Measurements from ENCODE around the gene FGB.
"Not testable (repeated sequence)": the region's sequence is repeated elsewhere in the genome, so short reads cannot be mapped to it uniquely, and the experiment has no call there.

FGB gene

DNA sequence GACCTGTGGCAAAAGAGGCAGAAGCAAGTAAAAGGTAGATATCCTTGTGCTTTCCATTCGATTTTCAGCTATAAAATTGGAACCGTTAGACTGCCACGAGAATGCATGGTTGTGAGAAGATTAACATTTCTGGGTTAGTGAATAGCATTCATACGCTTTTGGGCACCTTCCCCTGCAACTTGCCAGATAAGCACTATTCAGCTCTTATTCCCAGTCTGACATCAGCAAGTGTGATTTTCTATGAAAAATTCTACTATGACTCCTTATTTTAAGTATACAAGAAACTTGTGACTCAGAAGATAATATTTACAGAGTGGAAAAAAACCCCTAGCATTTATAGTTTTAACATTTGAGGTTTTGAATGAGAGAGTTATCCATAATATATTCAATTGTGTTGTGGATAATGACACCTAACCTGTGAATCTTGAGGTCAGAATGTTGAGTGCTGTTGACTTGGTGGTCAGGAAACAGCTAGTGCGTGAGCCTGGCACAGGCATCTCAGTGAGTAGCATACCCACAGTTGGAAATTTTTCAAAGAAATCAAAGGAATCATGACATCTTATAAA is 3.9 kb downstream of the FGB start:
- DNase-seq (ENCODE audit: low read depth), result no peak

DNA sequence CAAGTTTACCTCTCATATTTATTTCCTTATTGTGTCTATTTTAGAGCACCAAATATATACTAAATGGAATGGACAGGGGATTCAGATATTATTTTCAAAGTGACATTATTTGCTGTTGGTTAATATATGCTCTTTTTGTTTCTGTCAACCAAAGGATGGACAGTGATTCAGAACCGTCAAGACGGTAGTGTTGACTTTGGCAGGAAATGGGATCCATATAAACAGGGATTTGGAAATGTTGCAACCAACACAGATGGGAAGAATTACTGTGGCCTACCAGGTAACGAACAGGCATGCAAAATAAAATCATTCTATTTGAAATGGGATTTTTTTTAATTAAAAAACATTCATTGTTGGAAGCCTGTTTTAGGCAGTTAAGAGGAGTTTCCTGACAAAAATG is 6.2 kb downstream of the FGB start:
- DNase-seq (ENCODE audit: low read depth), result no peak

DNA sequence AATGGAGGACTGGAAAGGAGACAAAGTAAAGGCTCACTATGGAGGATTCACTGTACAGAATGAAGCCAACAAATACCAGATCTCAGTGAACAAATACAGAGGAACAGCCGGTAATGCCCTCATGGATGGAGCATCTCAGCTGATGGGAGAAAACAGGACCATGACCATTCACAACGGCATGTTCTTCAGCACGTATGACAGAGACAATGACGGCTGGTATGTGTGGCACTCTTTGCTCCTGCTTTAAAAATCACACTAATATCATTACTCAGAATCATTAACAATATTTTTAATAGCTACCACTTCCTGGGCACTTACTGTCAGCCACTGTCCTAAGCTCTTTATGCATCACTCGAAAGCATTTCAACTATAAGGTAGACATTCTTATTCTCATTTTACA is 6.8 kb downstream of the FGB start:
- DNase-seq (ENCODE audit: low read depth), result no peak

DNA sequence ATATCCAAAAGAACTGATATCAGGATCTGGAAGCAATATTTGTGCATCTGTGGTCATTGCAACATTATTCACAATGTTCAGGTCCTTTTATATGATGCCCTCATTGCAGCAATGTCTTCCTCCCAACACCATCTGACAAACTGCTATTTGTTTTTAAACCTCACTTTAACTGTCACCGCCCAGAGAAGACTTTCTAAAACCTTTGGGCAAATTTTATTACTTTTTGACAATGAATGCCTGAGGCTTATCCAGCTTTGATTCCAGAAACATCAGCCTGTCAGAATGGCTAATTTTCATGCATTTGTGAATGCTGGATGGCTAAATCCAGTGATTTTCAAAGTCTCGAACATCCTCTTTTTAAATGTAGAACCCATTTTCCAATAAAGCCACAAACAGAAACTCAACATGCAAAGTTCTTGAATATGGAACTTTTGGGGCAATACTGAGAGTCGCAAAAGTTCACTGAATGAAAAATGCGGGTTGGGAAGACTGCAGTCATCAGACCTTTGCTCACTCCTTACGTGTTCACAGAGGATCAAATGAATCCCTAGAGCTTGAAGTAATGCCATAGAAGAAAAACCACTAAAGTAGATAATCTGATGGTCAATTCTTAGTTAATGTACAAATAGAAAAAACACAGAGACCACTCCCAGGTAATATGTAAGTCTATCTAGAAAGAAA is 10.5 kb downstream of the FGB start:
- DNase-seq (ENCODE audit: low read depth), result no peak

DNA sequence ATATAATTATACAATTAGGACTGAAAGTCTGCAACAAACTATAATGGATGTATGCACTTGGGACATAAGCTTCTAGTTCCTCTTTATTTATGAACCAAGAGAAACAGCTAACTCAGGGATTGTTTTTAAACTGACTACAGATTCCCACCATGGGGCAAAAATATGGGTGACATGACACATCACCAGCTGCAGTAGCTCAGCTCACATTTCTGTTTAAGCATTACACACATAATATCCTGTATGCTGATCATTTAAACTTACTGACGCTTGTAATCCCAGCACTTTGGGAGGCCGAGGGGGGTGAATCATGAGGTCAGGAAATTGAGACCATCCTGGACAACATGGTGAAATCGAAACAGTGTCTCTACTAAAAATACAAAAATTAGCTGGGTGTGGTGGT is 11.5 kb downstream of the FGB start:
- no peak for DNase-seq (ENCODE audit: low read depth)

DNA sequence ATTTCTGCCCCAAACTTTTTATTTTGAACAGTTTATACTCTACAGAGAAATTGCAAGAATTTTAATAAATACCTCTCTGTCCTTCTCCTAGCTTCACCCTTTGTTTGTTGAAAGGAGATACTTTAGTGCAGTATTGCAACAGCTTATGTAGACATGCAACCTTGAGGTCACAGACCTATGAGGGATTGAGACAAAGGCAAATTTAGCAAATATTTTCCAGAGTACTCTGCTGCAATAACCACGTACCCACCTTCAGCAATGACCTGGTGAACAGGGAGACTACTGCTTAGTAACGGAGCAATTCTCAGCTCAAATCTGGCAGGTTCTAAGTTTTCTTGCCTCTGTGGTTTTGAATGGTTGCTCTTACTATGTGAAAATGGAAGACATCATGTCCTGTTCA is 14.5 kb downstream of the FGB start:
- DNase-seq (ENCODE audit: low read depth), result no peak

DNA sequence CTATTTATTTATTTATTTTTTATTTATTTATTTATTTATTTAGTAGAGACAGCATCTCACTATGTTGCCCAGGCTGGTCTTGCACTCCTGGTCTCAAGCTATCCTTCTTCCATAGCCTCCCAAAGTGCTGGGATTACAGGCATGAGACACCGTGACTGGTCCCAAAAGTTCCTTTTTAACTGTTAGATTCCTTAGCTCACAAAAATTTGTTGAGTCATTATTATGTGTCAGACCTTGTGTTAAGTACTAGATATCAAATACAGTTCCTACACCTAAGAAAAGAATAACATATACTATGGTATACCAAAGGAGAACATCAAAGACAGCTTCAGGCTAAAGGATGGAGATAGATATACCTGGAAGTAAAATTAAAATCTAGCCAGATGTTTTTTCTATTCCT is 16.1 kb downstream of the FGB start:
- DNase-seq (ENCODE audit: low read depth), result no peak

DNA sequence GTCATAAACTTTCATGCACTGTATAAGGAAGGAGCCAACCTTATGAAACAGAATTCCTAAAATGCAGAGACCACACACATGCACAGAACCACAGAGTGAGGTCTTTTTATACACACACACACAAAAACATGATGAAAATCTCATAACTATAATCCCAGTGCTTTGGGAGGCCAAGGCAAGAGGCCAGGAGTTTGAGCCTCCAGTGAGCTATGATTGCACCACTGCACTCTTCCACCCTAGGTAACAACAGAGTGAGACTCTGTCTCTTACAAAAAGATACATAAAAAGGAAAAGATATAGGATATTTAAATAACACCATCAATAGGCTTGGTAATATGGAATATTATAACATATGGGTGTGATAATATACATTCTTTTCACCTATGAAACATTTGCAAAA is 17.1 kb downstream of the FGB start:
- no peak for DNase-seq (ENCODE audit: low read depth)

DNA sequence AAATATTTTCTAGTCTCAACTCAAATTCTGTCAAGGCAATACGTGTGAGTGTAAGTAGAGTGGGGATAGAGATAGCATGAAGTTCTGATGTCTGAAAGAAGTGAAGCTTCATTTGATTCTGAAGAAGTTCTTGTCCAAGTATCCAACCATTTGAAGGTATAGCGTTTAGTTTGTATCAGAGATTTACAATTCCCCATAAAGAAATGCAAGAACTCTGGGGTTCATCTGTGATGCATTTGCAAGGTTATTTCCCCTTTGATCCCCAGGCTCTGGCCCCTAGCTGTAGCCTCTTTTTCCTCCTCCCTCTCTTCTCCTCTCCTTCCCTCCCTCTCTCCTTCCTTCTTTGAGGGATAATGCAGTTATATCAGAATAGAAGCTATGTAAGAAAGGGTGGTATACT is 19.9 kb downstream of the FGB start:
- DNase-seq (ENCODE audit: low read depth), result no peak

DNA sequence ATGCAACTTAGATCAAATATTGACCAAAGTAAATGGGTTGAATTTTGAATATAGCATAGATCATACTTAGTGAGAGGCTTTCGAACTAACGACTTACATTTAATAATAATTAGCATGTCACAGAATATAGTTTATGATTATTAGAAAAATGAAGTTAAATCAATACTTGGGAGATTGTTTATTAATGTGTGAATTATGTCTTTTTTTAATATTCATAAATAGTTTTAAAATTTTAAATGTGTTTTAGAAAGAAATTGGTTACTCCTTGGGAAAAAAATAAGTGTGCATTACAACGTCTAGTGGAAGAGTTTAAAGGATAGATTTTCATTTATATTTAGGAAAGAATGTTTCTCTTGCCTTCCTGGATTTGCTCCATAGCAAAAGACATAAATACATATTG is 20.4 kb downstream of the FGB start:
- DNase-seq (ENCODE audit: low read depth), result no peak

DNA sequence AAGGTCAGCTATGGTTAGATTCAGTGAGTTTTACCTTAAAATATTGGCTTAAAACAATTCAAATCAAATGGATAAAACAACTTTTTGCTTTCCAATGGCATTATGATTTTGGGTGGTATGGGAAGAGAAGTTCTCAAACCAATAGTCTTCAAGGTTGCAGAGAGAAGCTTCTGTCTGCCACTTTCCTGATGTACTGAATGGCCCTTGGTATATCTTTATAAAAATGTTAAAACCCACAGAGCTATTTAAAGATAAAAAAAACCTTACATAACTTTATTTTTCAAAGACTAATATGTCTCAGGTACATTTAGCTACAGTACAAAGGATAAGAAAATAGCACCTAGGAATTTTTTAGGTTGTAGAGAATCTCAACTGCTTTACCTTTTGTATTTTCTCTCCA is 20.9 kb downstream of the FGB start:
- no peak for DNase-seq (ENCODE audit: low read depth)

DNA sequence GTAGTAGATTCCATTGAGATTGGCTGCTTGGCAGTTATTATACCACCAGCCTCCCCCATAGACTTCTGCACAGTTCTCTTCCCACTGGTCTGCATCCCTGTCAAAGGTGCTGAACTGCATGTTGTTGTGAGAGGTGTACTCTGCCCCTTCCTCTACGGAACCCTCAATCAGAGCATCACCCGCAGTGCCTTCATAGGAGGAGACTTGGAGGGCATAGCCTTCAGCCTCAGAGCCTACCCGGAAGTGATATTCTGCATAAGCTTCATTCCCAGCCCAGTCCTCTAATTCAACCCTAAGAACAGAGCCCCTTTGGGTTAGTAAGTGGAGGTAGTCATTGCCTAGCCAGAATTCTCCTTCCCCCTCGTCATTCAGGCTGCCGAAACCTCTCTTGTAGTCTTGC is 21.4 kb downstream of the FGB start:
- no peak for DNase-seq (ENCODE audit: low read depth)

DNA sequence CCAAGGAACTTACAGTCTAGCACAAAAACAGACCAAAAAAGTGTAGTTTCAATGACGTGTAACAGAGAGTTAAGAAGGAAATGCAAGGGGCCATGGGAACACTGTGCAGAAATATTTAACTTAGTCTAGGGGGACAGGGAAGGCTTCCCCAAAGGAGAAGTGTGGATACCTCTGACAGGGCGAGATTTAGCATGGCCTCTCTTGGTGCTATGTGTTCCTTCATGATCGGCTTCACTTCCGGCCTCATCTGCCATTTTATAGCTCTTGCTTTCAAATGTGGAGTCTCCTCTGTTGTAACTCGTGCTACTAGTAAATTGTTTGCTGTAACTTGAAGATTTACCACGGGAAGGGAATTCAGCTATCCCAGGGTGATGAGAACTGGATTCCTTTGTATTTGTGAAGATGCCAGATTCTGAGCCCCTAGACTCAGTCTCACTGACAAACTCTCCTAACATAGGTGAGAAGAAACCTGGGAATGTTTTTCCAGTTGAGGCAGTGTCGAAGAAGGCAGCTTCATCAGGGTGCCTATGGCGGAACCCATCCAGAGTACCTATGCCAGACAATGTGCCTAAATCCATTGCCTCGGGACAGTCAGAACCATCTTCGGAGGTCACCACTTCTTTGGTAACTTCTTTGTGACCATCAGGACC is 22.7 kb downstream of the FGB start:
- DNase-seq (ENCODE audit: low read depth), result no peak

DNA sequence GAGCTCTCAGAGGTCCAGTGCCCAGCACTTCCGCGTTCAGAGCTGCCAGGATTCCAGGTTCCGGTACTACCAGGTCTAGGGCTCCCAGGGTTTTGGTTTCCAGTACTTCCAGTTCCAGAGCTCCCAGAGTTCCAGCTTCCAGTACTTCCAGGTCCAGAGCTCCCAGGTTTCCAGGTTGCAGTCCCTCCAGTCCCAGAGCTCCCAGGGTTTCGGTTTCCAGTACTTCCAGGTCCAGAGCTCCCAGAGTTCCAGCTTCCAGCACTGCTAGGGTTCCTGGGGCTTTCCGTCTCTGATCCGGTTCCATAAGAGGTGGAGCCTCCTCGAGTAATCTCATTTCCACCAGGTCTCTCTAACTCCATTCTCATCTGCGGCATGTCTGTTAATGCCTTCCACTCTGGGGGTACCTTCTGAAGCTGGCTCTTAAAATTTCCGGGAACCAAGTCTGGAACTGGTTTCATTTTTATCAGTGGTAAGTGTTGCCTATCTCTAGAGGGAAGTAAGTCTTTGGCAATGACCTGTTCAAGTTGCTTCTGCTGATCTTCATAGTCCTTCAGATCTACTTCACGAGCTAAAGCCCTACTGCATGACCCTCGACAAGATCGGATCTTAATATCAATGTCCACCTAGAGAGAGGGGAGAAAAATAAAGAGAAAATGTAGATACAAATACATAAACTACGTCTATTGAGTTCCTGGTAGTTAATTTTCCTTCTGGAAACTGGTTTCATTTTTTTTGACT is 23.7 kb downstream of the FGB start:
- DNase-seq (ENCODE audit: low read depth), result no peak

DNA sequence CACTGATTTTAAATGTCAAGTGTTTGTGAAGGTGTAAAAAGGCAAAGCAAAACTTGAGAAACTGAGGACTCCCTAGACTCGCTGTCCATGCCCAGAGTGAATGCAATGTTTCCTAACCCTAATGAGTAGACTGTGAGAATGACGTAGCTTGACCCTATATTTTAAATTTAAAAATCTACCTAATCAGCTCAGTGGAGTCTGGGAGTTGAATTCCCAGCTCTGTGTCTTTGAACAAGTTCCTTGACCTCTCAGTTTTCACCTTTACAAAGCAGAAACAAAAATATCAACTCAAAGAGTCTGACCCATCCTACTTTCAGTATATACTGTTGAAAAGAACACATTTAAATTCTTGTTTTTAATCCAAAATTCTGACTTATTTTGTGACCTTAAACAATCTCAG is 25.4 kb downstream of the FGB start:
- no peak for DNase-seq (ENCODE audit: low read depth)

DNA sequence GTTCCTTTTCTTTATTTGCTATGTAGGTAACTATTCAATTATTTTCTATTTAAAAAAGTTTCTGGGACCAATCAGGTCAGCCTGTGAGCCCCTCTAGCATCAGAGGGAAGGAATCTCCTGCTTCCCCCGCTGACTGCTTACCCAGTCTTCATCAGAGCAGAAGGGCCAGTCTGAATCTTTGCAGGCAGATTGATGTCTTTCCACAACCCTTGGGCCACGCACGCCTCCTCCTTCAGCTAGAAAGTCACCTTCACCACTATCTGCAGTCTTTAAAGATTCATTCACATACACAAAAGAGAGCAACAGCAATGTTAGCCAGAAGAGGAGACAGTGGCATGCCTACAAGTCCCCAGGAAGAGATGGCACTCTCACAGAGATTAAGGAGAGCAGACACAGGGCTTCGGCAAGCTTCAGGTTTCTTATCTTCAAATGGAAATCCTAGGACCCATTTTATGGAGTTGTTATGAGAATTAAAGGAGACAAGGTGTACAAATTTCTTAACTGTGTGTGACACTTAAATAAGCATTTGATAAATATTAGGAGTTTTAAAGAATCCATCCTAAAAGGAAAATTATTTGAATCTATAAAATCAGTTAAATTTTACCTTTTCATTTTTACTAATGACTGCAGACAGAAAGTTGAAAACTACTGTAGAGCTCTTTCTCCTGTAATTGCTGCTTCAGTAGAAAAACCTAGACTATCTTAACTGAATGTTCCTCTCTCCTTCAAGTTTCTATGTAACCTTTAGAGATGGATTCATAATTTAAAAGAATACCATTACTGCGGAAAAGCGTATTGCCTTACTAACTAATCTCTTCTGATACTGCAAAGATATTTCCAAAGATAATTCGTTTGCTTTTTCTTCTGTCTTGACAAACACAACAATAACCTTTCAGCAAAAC is 26.7 kb downstream of the FGB start:
- DNase-seq (ENCODE audit: low read depth), result no peak

DNA sequence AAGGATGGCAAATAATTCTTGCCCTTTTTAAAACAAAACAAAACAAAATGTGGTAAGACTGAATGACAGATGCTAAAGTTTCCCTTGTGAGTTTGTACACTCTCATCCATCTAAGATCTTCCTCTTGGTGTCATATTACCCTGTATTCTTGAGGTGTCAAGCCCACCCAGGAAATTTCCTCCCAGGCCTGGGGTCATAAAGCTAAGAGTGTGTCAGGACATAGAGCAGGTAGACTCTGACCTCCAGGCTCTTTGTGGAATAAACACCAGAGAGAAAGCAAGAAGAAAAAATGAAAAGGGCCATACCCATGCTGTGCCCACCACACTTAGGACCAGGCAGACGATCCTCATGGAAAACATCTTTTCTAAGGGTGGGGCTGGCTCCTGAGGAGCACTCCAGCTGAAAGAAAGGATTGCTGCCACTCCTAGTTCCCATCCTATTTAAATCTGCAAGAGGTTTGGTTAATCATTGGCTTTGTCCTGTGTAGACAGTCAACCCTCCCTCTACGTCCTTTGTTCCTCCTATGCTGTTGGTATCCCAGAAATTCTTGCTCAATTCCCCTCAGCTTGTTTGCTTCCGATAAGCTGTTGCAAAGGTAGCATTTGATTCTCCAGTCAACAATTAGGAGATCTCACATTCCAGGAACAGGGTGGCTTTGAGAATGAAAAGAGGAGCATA is 27.7 kb downstream of the FGB start, which contains the start of gene FGA:
Gene FGA, minus strand, starts transcription at position 414 of the 678 bp plus-strand sequence. Its CDS starts 55 bp downstream, at position 359.
- no peak for DNase-seq (ENCODE audit: low read depth)

DNA sequence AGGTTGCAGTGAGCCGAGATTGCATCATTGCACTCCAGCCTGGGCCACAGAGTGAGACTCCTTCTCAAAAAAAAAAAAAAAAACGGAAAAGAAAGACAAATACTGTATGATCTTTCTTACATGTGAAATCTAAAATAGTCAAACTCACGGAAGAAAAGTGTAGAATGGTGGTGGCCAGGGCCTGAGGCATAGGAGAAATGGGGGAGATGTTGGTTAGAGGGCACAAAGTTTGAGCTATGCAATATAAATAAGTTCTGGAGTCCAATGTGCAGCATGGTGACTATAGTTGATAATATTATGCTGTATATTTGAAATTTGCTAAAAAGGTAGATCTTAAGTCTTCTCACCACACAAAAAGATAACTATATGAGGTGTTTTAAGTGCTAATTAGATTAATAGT is 29.1 kb downstream of the FGB start:
- DNase-seq (ENCODE audit: low read depth), result no peak

DNA sequence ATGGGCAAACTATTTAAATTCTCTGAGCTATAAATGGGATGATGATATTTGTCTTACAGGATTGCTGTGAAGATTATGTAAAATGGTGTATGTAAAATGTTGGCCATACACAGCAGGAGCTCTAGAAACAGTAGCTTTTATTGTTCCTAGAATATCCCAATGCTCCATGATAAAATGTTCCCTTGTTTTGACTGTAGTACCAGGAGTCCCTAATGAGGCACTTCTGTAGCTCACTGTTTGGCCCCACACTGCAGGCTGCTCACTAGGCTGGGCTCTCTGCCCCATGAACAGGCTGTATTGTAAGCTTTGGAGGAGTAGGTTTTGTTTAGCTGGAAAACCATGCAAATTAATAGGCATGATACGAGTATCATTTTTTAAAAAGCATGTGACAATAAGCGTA is 31.1 kb downstream of the FGB start:
- DNase-seq (ENCODE audit: low read depth), result no peak

DNA sequence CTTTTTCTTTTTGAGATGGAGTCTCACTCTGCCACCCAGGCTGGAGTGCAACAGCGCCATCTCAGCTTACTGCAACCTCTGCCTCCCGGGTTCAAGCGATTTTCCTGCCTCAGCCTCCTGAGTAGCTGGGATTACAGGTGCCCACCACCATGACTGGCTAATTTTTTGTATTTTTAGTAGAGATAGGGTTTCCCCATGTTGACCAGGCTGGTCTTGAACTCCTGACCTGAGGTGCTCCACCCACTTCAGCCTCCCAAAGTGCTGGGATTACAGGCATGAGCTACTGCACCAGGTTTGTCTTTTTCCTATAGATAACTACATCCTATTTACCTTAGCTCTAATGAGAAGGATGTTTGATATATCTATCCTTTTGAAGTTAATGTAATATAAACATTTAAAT is 31.5 kb downstream of the FGB start:
- not testable (repeated sequence) for DNase-seq (ENCODE audit: low read depth)

DNA sequence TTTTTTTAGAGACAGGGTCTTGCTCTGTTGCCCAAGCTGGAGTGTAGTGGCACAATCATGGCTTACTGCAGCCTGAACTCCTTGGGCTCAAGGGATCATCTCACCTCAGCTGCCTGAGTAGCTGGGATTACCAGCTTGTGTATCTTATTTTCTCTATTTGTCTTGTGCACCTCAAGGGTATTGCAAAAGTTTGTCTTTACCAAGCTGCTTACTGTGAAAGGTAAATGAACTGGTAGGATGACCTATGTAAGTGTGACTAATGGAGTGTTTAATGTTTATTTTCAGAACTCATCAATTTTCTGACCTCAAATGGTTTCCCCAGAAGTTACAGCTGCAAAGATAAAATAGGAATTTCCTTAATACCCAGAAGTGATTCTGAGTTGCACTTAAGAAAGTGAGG is 33.0 kb downstream of the FGB start:
- no peak for DNase-seq (ENCODE audit: low read depth)

All from CMK (cell line).